ENCODE measurements around the gene TLR10.
"Not testable (repeated sequence)": the region's sequence is repeated elsewhere in the genome, so short reads cannot be mapped to it uniquely, and the experiment has no call there.

TLR10 gene

GRCh38 chr4:38766940-38767339, 15.8 kb downstream of the TLR10 start:
- not testable (repeated sequence) for DNase-seq (ENCODE audit: low read depth)

- DNase-seq (ENCODE audit: low read depth) = no peak
Measured at GRCh38 chr4:38765382-38765781, 17.4 kb downstream of the TLR10 start.

GRCh38 chr4:38764277-38764676, 18.5 kb downstream of the TLR10 start:
- DNase-seq (ENCODE audit: low read depth) = no peak

GRCh38 chr4:38762560-38762959, 20.2 kb downstream of the TLR10 start:
- no peak for DNase-seq (ENCODE audit: low read depth)

- DNase-seq (ENCODE audit: low read depth) = no peak
Measured at GRCh38 chr4:38759790-38760122, 23.0 kb downstream of the TLR10 start.

- peak; percentile 43 for DNase-seq (ENCODE audit: low read depth)
Measured at GRCh38 chr4:38759113-38759789, 23.5 kb downstream of the TLR10 start.

GRCh38 chr4:38757945-38758600, 24.7 kb downstream of the TLR10 start:
- DNase-seq (ENCODE audit: low read depth) = no peak

GRCh38 chr4:38752941-38753806, 29.6 kb downstream of the TLR10 start:
- DNase-seq (ENCODE audit: low read depth) = no peak

- no peak for DNase-seq (ENCODE audit: low read depth)
Measured at GRCh38 chr4:38752372-38752940, 30.3 kb downstream of the TLR10 start.

GRCh38 chr4:38751341-38752010, 31.3 kb downstream of the TLR10 start:
- DNase-seq (ENCODE audit: low read depth) = no peak

- DNase-seq (ENCODE audit: low read depth) = no peak
Measured at GRCh38 chr4:38749336-38749735, 33.5 kb downstream of the TLR10 start.

GRCh38 chr4:38747629-38748028, 35.2 kb downstream of the TLR10 start:
- DNase-seq (ENCODE audit: low read depth) = no peak

GRCh38 chr4:38745881-38746280, 36.9 kb downstream of the TLR10 start:
- DNase-seq (ENCODE audit: low read depth) = no peak

GRCh38 chr4:38743866-38744265, 38.9 kb downstream of the TLR10 start:
- no peak for DNase-seq (ENCODE audit: low read depth)

- DNase-seq (ENCODE audit: low read depth) = no peak
Measured at GRCh38 chr4:38740303-38740702, 42.5 kb downstream of the TLR10 start.

- DNase-seq (ENCODE audit: low read depth) = no peak
Measured at GRCh38 chr4:38738940-38739803, 43.6 kb downstream of the TLR10 start.

GRCh38 chr4:38735870-38736269, 46.9 kb downstream of the TLR10 start:
- no peak for DNase-seq (ENCODE audit: low read depth)

GRCh38 chr4:38734911-38735310, 47.9 kb downstream of the TLR10 start:
- no peak for DNase-seq (ENCODE audit: low read depth)

- DNase-seq (ENCODE audit: low read depth) = no peak
Measured at GRCh38 chr4:38734446-38734845, 48.3 kb downstream of the TLR10 start.

- no peak for DNase-seq (ENCODE audit: low read depth)
Measured at GRCh38 chr4:38733663-38734062, 49.1 kb downstream of the TLR10 start.
